Transverse colon (tissue), 4 donors: ENCODE data around the gene EEFSEC. TPM values are rescaled to one million over a fixed set of nuclear protein-coding genes. Genes with fewer than 3 reads are reported as not detected.

Experiments
- DNase-seq: peaks from one replicate; pipeline ENCODE4 v3.0.0-alpha.2; 2019
- H3K27ac ChIP-seq, 4 donors: fragments of 200-600 bp; sonication (generic); 2 replicates each; pipeline ENCODE4 v1.5.1; 2016 to 2018; ENCODE audit warnings: inconsistent platforms in 4 of 4
- H3K27me3 ChIP-seq: fragments of 200-600 bp; sonication (generic); 2 replicates; pipeline ENCODE4 v1.5.1; 2017; ENCODE audit warnings: inconsistent platforms
- H3K36me3 ChIP-seq, 4 donors: fragments of 200-600 bp; sonication (generic); 2 replicates each; pipeline ENCODE4 v1.5.1; 2017 to 2019; ENCODE audit warnings: inconsistent platforms in 4 of 4
- H3K4me1 ChIP-seq, 4 donors: fragments of 200-600 bp; sonication (generic); 2 replicates each; pipeline ENCODE4 v1.5.1; 2017 to 2020; ENCODE audit warnings: inconsistent platforms in 4 of 4
- H3K4me3 ChIP-seq, 4 donors: fragments of 200-600 bp; sonication (generic); 1 replicate in 1 of 4; 2 replicates in 3 of 4; pipeline versions ENCODE4 v1.5.1 to v1.6.1; 2017 to 2019; ENCODE audit warnings: inconsistent platforms in 4 of 4
- H3K9me3 ChIP-seq, 2 donors: fragments of 200-600 bp; sonication (generic); 2 replicates each; pipeline ENCODE4 v1.5.1; 2017 to 2019; ENCODE audit warnings: inconsistent platforms in 2 of 2
- CTCF ChIP-seq, 5 experiments: fragments of 200-600 bp in 3 of 5; fragments of 450-650 bp in 2 of 5; sonication (generic) in 3 of 5; IDR thresholded peaks; 1 replicate in 2 of 5; 2 replicates in 3 of 5; pipeline ENCODE4 v1.5.1; 2016 to 2017; ENCODE audit warnings: antibody characterized with exemption in 5 of 5, inconsistent platforms in 3 of 5, mild to moderate bottlenecking in 2 of 5, moderate library complexity in 1 of 5
- EP300 ChIP-seq: sonication (generic); formaldehyde crosslinking; IDR thresholded peaks from one replicate; pipeline ENCODE4 v1.6.1; 2017; ENCODE audit warnings: antibody characterized with exemption, low read depth
- POLR2A ChIP-seq: fragments of 450-650 bp; IDR thresholded peaks from one replicate; pipeline ENCODE4 v1.6.1; 2016; ENCODE audit warnings: antibody characterized with exemption, mild to moderate bottlenecking, moderate library complexity
- POLR2AphosphoS5 ChIP-seq, 3 donors: sonication (generic); formaldehyde crosslinking; IDR thresholded peaks; one replicate each; pipeline ENCODE4 v1.6.1; 2016; ENCODE audit warnings: antibody characterized with exemption in 3 of 3
- WGBS, 2 donors: methylation state at CpG; one replicate each; pipeline ENCODE4 v1.1.5; 2018; ENCODE audit warnings: low coverage in 1 of 2; 5-methylcytosine and 5-hydroxymethylcytosine counted together
- in situ Hi-C, 4 donors: fragments of 200-750 bp; cut with MboI; loops; one replicate each; pipeline versions ENCODE4 v1.15.0 to v1.15.1; 2017; ENCODE audit warnings: low sequenced_read_pairs in 3 of 4, low pct_ligation_motif_present in 1 of 4, low pct_unique_long_range_greater_than_20kb in 1 of 4
- intact Hi-C: fragments of 100-400 bp; cut with DNase I; formaldehyde crosslinking; loops from one replicate; pipeline ENCODE4 v1.15.1; 2023; ENCODE audit warnings: low total_unique reads
- total RNA-seq, 4 donors: library from RNA; depleted of rRNA; stranded (reverse); fragments of >200 nt; gene quantifications; one replicate each; pipeline ENCODE4 v1.1.0, GENCODE V29; 2016

Gene EEFSEC
- total RNA-seq, 4 donors from 2014 or later = 10.3 to 16.8 (median 14.2) TPM

- in situ Hi-C loops = no loop called here
These were observed 246.1 kb downstream of the EEFSEC start for GRCh38 chr3:128399221-128399915.

GRCh38 chr3:128400671-128401070 lies 247.4 kb downstream of the EEFSEC start:
- TF ChIP-seq EP300 = no peak
- no peak for TF ChIP-seq POLR2AphosphoS5 (IDR thresholded peaks at IDR 0.05)
- no peak for TF ChIP-seq CTCF (IDR thresholded peaks at IDR 0.05)
- no peak for TF ChIP-seq POLR2A
- intact Hi-C loops (no loop called here), in situ Hi-C loops (no loop called here)
- no peaks in the 10 kb centered on the region for H3K9me3 ChIP-seq
- no peaks in the 10 kb centered on the region for H3K27me3 ChIP-seq
- H3K4me1 ChIP-seq = peaks cover 0 to 5% (median 0%) of the 10 kb centered on the region in 4 donors
- H3K36me3 ChIP-seq = no peaks in the 10 kb centered on the region
- no peak overlapping the region for H3K4me3 ChIP-seq
- 95% methylated on average over 10 of the region's 11 CpGs; no CpG with 5 or more reads in 1 of the 2 donors for WGBS, 2 donors
- DNase-seq = no peak
- H3K27ac ChIP-seq = no peak overlapping the region

More at GRCh38 chr3:128399221-128399915, 246.1 kb downstream of the EEFSEC start:
- TF ChIP-seq POLR2AphosphoS5 (IDR thresholded peaks at IDR 0.05) (no peak), POLR2A (no peak), EP300 (no peak), CTCF (IDR thresholded peaks at IDR 0.05) (no peak)
- no peaks in the 10 kb centered on the region for H3K9me3 ChIP-seq
- H3K27me3 ChIP-seq = no peaks in the 10 kb centered on the region
- no peak for DNase-seq
- H3K27ac ChIP-seq = no peak overlapping the region
- WGBS, 2 donors = 96 to 98% methylated on average over 11 to 24 of the region's 24 CpGs
- intact Hi-C loops = no loop called here
- peaks cover 0 to 5% (median 0%) of the 10 kb centered on the region in 4 donors for H3K4me1 ChIP-seq
- H3K36me3 ChIP-seq = no peaks in the 10 kb centered on the region
- no peak overlapping the region for H3K4me3 ChIP-seq

GRCh38 chr3:128402319-128402718 lies 249.0 kb downstream of the EEFSEC start:
- Histone ChIP-seq H3K27ac (no peak overlapping the region), H3K4me1 (peaks cover 0 to 5% (median 0%) of the 10 kb centered on the region in 4 donors), H3K36me3 (no peaks in the 10 kb centered on the region), H3K27me3 (no peaks in the 10 kb centered on the region), H3K9me3 (no peaks in the 10 kb centered on the region), H3K4me3 (no peak overlapping the region)
- TF ChIP-seq CTCF (IDR thresholded peaks at IDR 0.05) (no peak), POLR2A (no peak), EP300 (no peak), POLR2AphosphoS5 (IDR thresholded peaks at IDR 0.05) (no peak)
- WGBS, 2 donors = 71 to 89% methylated on average over 7 to 11 of the region's 11 CpGs
- intact Hi-C loops (no loop called here), in situ Hi-C loops (no loop called here)
- no peak for DNase-seq

- Histone ChIP-seq H3K36me3 (no peaks in the 10 kb centered on the region), H3K27ac (no peak overlapping the region), H3K9me3 (no peaks in the 10 kb centered on the region), H3K27me3 (no peaks in the 10 kb centered on the region), H3K4me3 (no peak overlapping the region), H3K4me1 (peaks cover 0 to 5% (median 0%) of the 10 kb centered on the region in 4 donors)
- in situ Hi-C loops (no loop called here), intact Hi-C loops (no loop called here)
- TF ChIP-seq EP300 (no peak), POLR2A (no peak), POLR2AphosphoS5 (IDR thresholded peaks at IDR 0.05) (no peak), CTCF (IDR thresholded peaks at IDR 0.05) (no peak)
- WGBS, 2 donors = 50 to 86% methylated on average over 2 to 6 of the region's 6 CpGs
- no peak for DNase-seq
These were observed 249.7 kb downstream of the EEFSEC start for GRCh38 chr3:128402998-128403397.
